ENCODE results near the gene ZNF35. TPM values are rescaled to one million over a fixed set of nuclear protein-coding genes. Genes with fewer than 3 reads are reported as not detected.

The ZNF35 gene
- total and polyA plus RNA-seq, 2 of the 13 experiments (the other 11 are each of a cell fraction or from before 2014, with no cell fraction given), result 0.20 to 0.22 TPM

DNA sequence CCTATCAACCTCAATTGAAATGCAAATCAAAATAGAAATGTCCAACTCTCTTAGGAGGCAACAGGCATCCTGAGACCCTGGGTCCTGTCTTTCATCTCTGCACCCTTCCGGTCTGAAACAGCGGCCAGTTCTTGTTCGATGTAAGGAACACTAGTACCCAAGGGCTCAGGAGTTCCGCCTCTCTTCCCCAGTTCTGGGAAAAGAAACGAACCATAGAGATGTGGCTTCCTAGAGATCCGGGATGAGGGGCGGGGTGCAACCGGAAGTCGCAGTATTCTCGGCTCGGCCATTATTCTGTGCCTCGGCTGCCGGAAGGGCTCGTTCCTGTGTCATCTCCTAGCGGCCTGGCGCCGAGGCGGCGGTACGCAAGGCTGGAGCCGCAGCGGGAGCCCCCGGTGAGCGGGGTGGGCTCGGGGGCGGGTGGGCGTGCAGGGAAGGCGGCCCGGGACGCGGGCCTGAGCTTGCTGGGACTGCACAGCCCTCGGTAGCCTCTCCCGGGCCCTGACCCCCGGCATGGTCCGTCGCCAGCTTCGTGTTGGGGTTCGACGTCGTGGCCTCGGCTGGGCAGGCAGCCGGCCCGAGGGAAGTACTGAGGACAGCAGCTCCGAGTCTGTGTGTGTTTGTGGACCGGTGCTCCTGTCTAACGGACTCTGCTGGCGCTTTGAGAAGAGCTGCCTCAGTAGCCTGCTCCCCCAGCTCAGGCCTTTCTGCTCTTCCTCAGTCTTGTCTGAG lies 23.6 kb upstream of the ZNF35 start, which contains the start of gene ZNF197 (continued):
- TF ChIP-seq MAZ (IDR thresholded peaks at IDR 0.05; ENCODE audit: borderline replicate concordance, low read depth, low read length) (no peak; the same call in 1 of the 2 replicates), MAZ (CRISPR knock-in tag; IDR thresholded peaks at IDR 0.05; ENCODE audit: low read depth) (no peak), HOXA3 (CRISPR knock-in tag; IDR thresholded peaks at IDR 0.05) (peak; percentile 74; the same call in 1 of the 2 replicates), MXD3 (CRISPR knock-in tag; IDR thresholded peaks at IDR 0.05) (no peak), ZNF547 (CRISPR knock-in tag; IDR thresholded peaks at IDR 0.05) (no peak), BRD4 (CRISPR knock-in tag; IDR thresholded peaks at IDR 0.05) (peak; percentile 54; the same call in 1 of the 2 replicates), TCF12 (IDR thresholded peaks at IDR 0.05) (no peak), TCF12 (CRISPR knock-in tag; IDR thresholded peaks at IDR 0.05) (no peak), ELF3 (CRISPR knock-in tag; IDR thresholded peaks at IDR 0.05) (peak; percentile 26; the same call in 1 of the 2 replicates), ZSCAN31 (CRISPR knock-in tag; IDR thresholded peaks at IDR 0.05; ENCODE audit: low read depth) (no peak), ZNF644 (CRISPR knock-in tag; IDR thresholded peaks at IDR 0.05; ENCODE audit: low read depth) (0 out of 2 replicates have a peak, but pooled peaks have one; percentile 16), ZNF558 (CRISPR knock-in tag; IDR thresholded peaks at IDR 0.05; ENCODE audit: borderline replicate concordance) (no peak; the same call in 1 of the 2 replicates), GABPB1 (CRISPR knock-in tag; IDR thresholded peaks at IDR 0.05) (peak; percentile 94), ZNF614 (CRISPR knock-in tag; IDR thresholded peaks at IDR 0.05; ENCODE audit: borderline replicate concordance) (0 out of 2 replicates have a peak, but pooled peaks have one; percentile 14), ZNF782 (CRISPR knock-in tag; IDR thresholded peaks at IDR 0.05; ENCODE audit: borderline replicate concordance) (0 out of 2 replicates have a peak, but pooled peaks have one; percentile 22), SP4 (CRISPR knock-in tag; IDR thresholded peaks at IDR 0.05) (peak; percentile 37; the same call in 1 of the 2 replicates), KLF13 (CRISPR knock-in tag; IDR thresholded peaks at IDR 0.05) (no peak)
- TF ChIP-seq, protein P1, sequence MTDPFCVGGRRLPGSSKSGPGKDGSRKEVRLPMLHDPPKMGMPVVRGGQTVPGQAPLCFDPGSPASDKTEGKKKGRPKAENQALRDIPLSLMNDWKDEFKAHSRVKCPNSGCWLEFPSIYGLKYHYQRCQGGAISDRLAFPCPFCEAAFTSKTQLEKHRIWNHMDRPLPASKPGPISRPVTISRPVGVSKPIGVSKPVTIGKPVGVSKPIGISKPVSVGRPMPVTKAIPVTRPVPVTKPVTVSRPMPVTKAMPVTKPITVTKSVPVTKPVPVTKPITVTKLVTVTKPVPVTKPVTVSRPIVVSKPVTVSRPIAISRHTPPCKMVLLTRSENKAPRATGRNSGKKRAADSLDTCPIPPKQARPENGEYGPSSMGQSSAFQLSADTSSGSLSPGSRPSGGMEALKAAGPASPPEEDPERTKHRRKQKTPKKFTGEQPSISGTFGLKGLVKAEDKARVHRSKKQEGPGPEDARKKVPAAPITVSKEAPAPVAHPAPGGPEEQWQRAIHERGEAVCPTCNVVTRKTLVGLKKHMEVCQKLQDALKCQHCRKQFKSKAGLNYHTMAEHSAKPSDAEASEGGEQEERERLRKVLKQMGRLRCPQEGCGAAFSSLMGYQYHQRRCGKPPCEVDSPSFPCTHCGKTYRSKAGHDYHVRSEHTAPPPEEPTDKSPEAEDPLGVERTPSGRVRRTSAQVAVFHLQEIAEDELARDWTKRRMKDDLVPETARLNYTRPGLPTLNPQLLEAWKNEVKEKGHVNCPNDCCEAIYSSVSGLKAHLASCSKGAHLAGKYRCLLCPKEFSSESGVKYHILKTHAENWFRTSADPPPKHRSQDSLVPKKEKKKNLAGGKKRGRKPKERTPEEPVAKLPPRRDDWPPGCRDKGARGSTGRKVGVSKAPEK (CRISPR knock-in tag; IDR thresholded peaks at IDR 0.05; ENCODE audit: borderline replicate concordance), result no peak
- TF ChIP-seq, protein P2, sequence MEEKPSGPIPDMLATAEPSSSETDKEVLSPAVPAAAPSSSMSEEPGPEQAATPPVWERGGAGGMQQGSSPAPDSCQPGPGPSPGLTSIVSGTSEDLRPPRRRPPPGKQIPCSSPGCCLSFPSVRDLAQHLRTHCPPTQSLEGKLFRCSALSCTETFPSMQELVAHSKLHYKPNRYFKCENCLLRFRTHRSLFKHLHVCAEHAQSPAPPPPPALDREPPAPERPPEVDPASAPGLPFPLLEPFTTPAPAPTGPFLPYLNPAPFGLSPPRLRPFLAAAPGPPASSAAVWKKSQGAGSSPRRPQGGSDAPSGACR (CRISPR knock-in tag; IDR thresholded peaks at IDR 0.05), result 0 out of 2 replicates have a peak, but pooled peaks have one; percentile 41
- TF ChIP-seq, protein P3, sequence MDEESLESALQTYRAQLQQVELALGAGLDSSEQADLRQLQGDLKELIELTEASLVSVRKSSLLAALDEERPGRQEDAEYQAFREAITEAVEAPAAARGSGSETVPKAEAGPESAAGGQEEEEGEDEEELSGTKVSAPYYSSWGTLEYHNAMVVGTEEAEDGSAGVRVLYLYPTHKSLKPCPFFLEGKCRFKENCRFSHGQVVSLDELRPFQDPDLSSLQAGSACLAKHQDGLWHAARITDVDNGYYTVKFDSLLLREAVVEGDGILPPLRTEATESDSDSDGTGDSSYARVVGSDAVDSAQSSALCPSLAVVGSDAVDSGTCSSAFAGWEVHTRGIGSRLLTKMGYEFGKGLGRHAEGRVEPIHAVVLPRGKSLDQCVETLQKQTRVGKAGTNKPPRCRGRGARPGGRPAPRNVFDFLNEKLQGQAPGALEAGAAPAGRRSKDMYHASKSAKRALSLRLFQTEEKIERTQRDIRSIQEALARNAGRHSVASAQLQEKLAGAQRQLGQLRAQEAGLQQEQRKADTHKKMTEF (CRISPR knock-in tag; IDR thresholded peaks at IDR 0.05), result peak; percentile 38; the same call in 1 of the 2 replicates
- TF ChIP-seq, protein P4, sequence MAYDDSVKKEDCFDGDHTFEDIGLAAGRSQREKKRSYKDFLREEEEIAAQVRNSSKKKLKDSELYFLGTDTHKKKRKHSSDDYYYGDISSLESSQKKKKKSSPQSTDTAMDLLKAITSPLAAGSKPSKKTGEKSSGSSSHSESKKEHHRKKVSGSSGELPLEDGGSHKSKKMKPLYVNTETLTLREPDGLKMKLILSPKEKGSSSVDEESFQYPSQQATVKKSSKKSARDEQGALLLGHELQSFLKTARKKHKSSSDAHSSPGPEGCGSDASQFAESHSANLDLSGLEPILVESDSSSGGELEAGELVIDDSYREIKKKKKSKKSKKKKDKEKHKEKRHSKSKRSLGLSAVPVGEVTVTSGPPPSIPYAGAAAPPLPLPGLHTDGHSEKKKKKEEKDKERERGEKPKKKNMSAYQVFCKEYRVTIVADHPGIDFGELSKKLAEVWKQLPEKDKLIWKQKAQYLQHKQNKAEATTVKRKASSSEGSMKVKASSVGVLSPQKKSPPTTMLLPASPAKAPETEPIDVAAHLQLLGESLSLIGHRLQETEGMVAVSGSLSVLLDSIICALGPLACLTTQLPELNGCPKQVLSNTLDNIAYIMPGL (CRISPR knock-in tag; IDR thresholded peaks at IDR 0.05; ENCODE audit: borderline replicate concordance in 1 of 2, low read depth in 1 of 2), result peak in 1 of 2 experiments; percentile 56; a peak in 2 of 4 replicates
